HG03521 (cell line): ENCODE data around the gene CSE1L.
"Not testable (repeated sequence)": the region's sequence is repeated elsewhere in the genome, so short reads cannot be mapped to it uniquely, and the experiment has no call there.

Source experiments
- ATAC-seq: cut with Tn5 transposase; IDR thresholded peaks from one replicate; pipeline ENCODE4 v1.9.1; 2021; ENCODE audit warnings: mild to moderate bottlenecking, moderate library complexity; ENCODE audit not compliant: unreplicated experiment

The CSE1L gene

GRCh38 chr20:49122920-49123319 is 76.8 kb downstream of the CSE1L start:
- no peak for ATAC-seq

- ATAC-seq = no peak
Measured at GRCh38 chr20:49123982-49124381, 77.9 kb downstream of the CSE1L start.

GRCh38 chr20:49132995-49133478 is 86.9 kb downstream of the CSE1L start:
- ATAC-seq = no peak

- no peak for ATAC-seq
Measured at GRCh38 chr20:49133571-49133970, 87.5 kb downstream of the CSE1L start.

- ATAC-seq = not testable (repeated sequence)
Measured at GRCh38 chr20:49134797-49135196, 88.7 kb downstream of the CSE1L start.

GRCh38 chr20:49136817-49137571 is 90.9 kb downstream of the CSE1L start:
- no peak for ATAC-seq

- no peak for ATAC-seq
Measured at GRCh38 chr20:49138431-49138830, 92.3 kb downstream of the CSE1L start.

- no peak for ATAC-seq
Measured at GRCh38 chr20:49140411-49140810, 94.3 kb downstream of the CSE1L start.

GRCh38 chr20:49140834-49141233 is 94.7 kb downstream of the CSE1L start:
- ATAC-seq = no peak
